KOPT-K1 (cell line): ENCODE measurements around the gene CENPO.

Experiments
- H3K27ac ChIP-seq: fragments of 200-600 bp; sonication (generic); 2 replicates; pipeline ENCODE4 v1.5.1; 2016; ENCODE audit warnings: antibody characterized with exemption, mild to moderate bottlenecking, low read depth, low read length; ENCODE audit not compliant: poor library complexity, severe bottlenecking
- H3K36me3 ChIP-seq: fragments of 200-600 bp; sonication (generic); 2 replicates; pipeline ENCODE4 v1.5.1; 2017; ENCODE audit warnings: antibody characterized with exemption, mild to moderate bottlenecking, low read length, moderate library complexity; ENCODE audit not compliant: insufficient read depth
- H3K9me3 ChIP-seq: fragments of 200-600 bp; sonication (generic); 2 replicates; pipeline ENCODE4 v1.5.1; 2017; ENCODE audit warnings: antibody characterized with exemption, low read length, mild to moderate bottlenecking; ENCODE audit not compliant: insufficient read depth, poor library complexity, severe bottlenecking

CENPO gene, protein sequence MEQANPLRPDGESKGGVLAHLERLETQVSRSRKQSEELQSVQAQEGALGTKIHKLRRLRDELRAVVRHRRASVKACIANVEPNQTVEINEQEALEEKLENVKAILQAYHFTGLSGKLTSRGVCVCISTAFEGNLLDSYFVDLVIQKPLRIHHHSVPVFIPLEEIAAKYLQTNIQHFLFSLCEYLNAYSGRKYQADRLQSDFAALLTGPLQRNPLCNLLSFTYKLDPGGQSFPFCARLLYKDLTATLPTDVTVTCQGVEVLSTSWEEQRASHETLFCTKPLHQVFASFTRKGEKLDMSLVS

DNA sequence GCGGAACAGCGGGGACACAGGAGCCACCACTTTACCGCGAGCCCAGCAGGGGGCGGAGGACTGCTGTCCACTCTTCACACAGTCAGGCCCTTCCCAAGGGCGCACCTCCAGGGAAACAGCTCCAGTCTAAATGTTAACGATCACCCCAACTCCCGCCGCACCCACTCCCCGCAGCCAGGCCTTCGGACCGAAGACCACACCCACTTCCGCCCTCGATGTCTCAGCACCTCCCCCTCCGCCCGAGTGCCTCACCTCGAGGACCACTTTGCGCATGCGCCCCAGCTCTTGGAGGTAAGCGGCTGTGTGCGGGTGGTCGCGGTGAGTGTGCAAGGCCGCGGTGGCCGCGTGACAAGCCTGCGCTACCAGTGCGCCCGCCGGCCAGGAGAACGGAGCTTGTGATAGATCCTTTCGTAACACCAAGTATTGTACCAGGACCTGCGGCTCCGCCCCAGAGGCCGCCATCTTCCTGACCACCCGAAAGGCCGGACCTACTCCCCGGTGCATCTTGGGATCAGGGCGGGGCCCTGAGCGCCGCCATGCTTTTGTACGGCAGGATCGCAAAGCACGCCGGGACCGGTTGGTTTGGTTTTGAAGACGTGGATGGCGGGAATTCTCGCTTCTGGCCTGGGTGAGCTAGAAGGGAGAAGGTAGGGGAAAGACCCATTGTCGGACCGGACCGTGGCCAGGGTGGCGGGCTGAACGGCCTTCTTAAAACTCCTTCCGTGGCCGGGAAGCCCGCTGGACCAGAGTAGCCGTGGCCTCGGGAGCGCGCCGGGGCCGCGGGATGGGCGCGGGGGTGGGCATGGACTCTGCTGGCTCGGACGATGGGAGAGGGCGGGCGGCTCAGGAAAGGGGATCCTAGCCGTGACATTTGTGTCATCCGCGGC, at the start of gene CENPO, which contains the start of gene PTRHD1:
CENPO (plus strand) TSS at position 552 of the 887 bp plus-strand sequence. CDS start 495 bp downstream, outside the sequence.
PTRHD1 (minus strand) TSS at position 518 of the 887 bp plus-strand sequence; CDS start at position 504, 14 bp downstream.
- Histone ChIP-seq H3K36me3 (peaks cover 33% of the 10 kb centered on the region), H3K9me3 (no peaks in the 10 kb centered on the region), H3K27ac (peak within 1 kb of the TSS; percentile 98)

DNA sequence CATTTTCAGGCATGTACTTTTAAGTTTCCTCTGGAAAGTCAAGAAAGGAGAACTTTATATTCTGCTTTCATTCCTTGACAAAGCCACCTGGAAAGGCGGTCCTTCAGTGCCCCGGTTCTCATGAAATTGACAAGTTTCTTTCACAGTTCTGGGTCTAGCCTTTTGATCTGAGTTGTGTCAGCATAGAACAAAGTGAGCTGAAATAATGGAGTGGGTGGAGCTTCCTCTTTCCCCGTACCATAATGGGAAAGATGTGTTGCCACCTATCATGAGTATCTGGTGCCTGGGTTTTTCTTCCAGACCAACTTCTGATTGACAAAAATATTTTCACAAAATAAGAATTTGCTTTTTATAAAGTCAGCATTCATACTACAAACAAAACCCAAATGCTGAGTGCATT, 49.3 kb upstream of the CENPO start:
- Histone ChIP-seq H3K36me3 (peaks cover 29% of the 10 kb centered on the region), H3K27ac (no peak overlapping the region), H3K9me3 (no peaks in the 10 kb centered on the region)

DNA sequence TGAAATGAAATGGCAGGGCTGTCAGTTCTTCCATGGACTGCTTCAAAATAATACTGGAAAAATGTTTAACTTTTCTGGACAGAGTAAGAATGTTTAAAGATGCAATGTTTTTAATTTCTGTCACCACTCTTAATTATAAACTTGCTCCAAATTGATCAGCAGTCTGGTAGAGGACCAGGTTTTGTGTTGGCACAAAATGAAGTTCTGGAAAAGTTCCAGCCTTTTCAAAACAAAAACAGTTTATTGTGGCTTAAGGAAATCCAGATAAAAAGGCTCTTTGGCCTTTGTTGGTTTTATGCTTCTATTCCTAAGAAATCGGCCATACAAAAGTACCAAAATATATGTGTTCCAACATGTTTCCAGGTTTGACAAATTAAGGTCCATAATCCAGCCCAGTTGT, 48.9 kb upstream of the CENPO start:
- peaks cover 29% of the 10 kb centered on the region for H3K36me3 ChIP-seq
- no peak overlapping the region for H3K27ac ChIP-seq

DNA sequence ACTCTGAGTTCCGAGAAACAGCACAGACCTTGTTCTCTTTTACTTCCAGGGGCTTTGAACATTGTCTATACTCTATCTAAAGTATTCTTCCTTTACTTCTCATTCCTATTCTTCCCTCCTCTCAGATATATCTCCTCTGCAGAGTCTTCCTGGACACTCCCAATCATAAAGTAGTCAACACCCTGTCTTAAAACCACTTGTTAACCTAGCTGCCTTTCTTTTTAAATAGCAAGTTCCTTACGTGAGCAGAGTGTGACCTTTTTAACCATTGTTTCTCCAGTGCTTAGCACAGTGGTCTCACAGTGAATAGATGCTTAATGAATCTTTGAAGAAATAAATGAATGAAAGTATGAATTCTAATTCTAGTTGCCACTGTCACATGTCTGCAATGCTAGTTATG, 47.4 kb upstream of the CENPO start:
- no peak overlapping the region for H3K27ac ChIP-seq
- H3K36me3 ChIP-seq: peaks cover 24% of the 10 kb centered on the region
- H3K9me3 ChIP-seq: no peaks in the 10 kb centered on the region

More for the DNA sequence above, 48.9 kb upstream of the CENPO start:
- H3K9me3 ChIP-seq: no peaks in the 10 kb centered on the region

DNA sequence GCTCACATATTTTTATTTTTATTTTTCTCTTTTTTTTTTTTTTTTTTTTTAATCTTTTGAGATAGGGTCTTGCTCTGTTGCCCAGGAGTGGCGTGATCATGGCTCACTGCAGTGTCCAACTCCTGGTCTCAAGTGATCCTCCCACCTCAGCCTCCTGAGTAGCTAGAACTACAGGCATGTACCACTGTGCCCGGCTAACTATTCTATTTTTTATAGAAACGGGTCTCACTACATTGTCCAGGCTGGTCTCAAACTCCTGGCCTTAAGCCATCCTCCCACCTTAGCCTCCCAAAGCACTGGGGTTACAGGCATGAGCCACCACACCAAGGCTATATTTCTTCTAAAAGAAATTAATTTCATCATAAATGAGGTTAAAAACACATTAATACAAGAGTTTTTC, 45.9 kb upstream of the CENPO start:
- H3K9me3 ChIP-seq: no peaks in the 10 kb centered on the region
- peaks cover 24% of the 10 kb centered on the region for H3K36me3 ChIP-seq
- H3K27ac ChIP-seq: no peak overlapping the region

DNA sequence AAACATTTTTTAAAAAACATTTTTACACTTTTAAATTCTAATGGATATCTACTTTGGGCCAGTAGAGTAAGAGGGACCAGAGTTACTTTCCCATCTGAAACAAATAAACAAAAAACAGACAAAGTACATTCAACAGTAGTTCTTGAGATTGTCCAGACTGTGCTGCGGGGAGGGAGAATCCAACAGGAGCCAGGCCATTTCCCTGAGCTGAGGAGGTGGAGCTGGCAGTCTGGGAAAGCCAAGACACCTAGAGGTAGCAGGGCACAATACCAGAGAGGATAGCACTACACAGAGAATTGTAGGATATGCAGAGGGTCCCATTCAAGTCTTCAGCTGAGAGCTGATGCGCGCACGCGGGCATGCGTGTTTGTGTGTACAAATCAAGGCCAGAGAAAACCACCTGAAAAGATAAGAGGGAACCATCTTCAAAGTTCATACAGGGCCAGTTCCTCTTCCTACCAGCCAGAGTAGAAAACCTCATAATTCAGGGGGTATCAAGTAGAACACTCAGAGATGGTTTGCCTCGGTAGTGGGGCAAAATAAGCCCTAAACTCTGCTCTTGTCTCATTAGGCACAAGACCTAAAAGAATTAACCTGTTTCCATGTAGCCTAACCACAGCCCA, 44.0 kb upstream of the CENPO start:
- Histone ChIP-seq H3K36me3 (peaks cover 35% of the 10 kb centered on the region), H3K27ac (no peak overlapping the region), H3K9me3 (no peaks in the 10 kb centered on the region)

DNA sequence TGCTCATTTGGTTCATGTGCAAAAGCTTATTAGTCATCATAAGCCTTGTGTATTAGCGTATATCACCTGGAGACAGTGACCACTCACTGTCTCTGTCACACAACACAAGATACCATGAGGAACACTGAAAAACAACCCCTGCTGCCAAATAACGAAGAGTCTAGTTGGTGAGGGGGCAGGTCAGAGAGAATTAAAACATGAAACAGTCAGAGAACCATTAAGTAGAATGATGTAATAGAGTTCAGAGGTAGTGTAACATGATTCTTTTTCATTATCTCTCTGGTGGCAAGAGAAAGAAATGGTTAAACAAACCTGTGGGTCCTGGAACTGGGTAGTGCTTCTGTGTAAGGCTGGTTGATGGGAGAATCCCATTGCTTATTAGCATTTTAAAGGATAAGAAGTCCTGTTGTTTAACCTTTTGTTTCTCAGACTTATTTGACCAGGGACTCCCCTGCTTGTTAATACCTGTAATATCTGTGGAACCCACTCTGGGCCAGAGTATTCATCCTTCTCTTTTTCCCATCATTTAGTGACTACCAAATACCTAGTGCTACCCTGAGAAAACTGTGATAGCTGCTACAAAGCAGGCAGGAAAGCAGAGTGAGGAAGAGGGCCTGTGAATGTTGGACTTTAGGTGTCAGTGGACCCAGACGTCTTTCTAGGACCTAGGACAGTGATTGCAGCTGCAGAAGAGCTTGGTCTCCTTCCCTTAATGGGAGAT, 38.1 kb upstream of the CENPO start:
- H3K9me3 ChIP-seq: no peaks in the 10 kb centered on the region
- peaks cover 53% of the 10 kb centered on the region for H3K36me3 ChIP-seq
- H3K27ac ChIP-seq: no peak overlapping the region

DNA sequence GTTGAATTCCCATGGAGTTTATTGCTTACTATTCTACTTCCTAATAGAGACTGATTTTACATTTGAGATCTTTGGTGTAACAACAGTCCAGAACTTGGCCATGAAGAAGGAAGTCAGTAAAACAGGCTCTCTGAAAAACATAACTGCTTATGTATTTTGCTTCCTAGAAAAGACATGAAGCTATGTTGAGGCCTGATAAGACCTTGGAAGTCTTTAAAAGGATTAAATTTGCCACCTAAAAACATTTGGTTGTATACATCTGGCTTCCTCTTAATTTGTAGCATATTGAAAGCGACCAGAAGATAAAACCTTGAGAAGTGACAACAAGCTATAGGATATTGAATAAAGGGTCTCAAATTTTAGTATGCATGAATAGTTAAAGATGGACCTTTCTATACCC, 36.4 kb upstream of the CENPO start:
- H3K36me3 ChIP-seq: peaks cover 55% of the 10 kb centered on the region
- H3K27ac ChIP-seq: no peak overlapping the region

DNA sequence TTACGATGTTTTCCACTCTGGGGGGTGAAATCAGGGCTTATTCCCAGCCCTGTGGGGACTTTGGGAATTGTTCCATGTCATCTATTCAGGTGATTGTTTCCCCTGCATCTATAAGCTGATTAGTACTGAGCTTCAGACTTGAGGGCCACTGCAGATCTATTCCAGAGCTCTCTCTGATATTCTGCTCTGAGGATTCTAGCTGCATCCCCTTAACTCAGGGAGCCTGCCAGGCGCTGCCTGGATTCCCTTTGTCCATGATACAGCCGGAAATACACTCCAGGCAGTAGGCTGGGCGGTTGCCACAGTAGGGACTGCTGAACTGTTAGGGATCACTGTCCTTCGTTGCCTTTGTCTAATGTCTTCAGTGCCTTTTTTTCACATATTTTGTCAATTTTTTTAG, 31.4 kb upstream of the CENPO start:
- H3K36me3 ChIP-seq: peaks cover 41% of the 10 kb centered on the region
- H3K9me3 ChIP-seq: no peaks in the 10 kb centered on the region
- H3K27ac ChIP-seq: no peak overlapping the region

More for the DNA sequence above, 36.4 kb upstream of the CENPO start:
- H3K9me3 ChIP-seq: no peaks in the 10 kb centered on the region

DNA sequence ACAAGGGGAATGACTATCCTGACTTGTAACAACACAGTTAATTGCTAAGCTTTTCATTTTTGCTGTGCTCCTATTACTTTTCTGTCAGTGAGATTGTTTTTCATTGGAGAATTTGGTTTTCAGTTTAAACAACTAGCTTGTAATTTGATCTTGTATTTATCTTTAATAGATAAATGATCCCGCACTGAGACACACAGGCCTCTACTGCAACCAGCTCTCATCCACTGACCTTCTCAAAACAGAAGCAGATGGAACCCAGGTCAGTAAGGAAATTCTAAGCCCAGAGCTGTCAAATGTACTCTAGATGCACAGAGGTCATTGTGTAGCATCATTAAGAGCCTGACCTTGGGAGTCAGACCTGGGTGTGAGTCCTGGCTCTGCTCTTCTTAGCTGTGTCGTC, 30.7 kb upstream of the CENPO start:
- H3K36me3 ChIP-seq: peaks cover 41% of the 10 kb centered on the region
- H3K27ac ChIP-seq: no peak overlapping the region
- no peaks in the 10 kb centered on the region for H3K9me3 ChIP-seq

DNA sequence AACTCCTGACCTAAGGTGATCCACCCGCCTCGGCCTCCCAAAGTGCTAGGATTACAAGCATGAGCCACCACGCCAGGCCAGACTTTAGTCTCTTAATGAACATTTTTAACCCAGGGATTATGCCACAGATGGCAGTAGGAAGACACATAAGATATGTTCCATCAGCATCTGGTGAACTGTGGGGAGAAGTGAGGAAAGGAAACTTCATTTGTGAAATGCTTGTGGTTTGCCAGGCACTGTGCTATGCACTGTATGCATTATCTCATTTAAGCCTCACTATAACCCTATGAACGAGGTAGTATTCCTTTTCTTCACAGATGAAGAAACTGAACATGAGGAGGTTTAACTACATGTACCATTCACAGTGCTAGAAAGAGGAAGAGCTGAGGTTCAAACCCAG, 29.4 kb upstream of the CENPO start:
- Histone ChIP-seq H3K27ac (no peak overlapping the region), H3K36me3 (peaks cover 35% of the 10 kb centered on the region), H3K9me3 (no peaks in the 10 kb centered on the region)

DNA sequence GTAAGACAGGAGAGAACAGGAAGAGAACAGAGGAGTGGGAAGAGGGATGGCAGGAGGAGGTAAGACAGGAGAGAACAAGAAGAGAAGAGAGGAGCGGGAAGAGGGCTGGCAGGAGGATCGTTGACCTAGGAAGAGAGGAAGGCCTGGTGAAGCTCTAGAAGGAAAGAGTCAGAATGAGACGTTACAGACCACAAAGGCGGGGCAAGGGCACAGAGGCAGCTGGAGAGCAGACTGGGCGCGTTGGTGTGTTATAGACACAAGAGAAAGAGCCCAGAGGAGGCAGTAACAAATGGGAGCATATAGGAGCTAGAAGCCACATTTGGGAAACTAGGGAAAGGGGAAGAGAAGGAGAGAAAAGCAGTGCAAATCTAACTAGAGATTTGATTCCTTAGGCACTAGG, 26.6 kb upstream of the CENPO start:
- Histone ChIP-seq H3K9me3 (no peaks in the 10 kb centered on the region), H3K36me3 (peaks cover 35% of the 10 kb centered on the region), H3K27ac (peak overlapping the region; percentile 35)

DNA sequence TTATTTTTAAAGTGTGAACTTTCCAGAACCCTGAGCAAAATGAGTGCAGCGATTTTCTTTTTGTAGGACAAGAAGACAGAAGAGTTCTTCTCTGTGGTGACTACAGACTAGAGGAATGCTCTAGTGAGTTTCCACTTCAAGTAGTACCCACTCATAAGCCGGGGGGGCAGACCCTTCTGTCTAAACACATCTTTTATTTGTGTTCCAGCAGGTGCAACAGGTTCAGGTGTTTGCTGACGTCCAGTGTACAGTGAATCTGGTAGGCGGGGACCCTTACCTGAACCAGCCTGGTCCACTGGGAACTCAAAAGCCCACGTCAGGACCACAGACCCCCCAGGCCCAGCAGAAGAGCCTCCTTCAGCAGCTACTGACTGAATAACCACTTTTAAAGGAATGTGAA, 25.2 kb upstream of the CENPO start:
- no peaks in the 10 kb centered on the region for H3K9me3 ChIP-seq
- no peak overlapping the region for H3K27ac ChIP-seq
- H3K36me3 ChIP-seq: peaks cover 22% of the 10 kb centered on the region

DNA sequence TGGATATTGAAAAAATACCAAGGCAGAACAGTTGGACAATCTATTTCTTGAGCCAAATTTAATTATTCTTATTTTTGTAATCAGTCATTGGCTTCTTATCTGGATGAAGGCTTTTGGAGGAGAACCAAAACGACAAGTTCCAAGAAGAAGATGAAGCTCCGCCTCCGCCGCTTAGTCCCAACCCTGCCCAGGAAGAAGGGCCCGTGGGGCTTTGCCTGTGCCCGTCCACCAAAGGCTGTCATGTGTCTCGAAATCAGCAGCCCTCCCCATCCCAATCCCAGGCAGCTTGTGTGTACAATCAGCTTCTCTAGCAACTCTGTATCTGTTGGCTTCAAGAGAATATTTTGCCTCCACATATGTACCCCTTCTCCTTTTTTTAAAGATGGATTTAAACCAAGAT, 24.6 kb upstream of the CENPO start:
- H3K36me3 ChIP-seq: peaks cover 21% of the 10 kb centered on the region
- no peaks in the 10 kb centered on the region for H3K9me3 ChIP-seq
- no peak overlapping the region for H3K27ac ChIP-seq

DNA sequence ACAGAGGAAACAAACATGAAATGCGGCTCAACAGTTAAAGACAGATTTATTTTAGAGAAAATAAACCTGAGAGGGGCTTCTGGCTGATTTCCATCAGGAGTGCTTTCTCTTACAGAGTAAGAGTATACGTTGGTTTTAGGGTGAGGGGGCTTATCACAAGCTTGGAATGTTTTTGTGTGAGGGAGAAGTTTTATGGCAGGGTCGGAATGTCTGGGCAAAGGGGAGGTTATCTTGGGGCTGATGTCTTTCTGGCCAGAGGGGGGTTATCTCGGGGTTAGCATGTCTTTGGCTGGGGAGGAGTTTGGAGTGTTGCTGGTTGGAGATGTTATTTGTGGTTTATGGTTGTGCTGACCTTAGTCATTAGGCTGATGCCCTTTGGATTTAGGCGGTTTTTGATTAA, 22.2 kb upstream of the CENPO start:
- Histone ChIP-seq H3K27ac (no peak overlapping the region), H3K9me3 (no peaks in the 10 kb centered on the region), H3K36me3 (peaks cover 14% of the 10 kb centered on the region)
